Keratinocyte (primary cell): ENCODE measurements around the gene CYP19A1. TPM values are rescaled to one million over a fixed set of nuclear protein-coding genes. Genes with fewer than 3 reads are reported as not detected.

Experiments
- DNase-seq: peaks from one replicate; pipeline ENCODE4 v3.0.0-alpha.2; 2011; ENCODE audit warnings: low read depth, missing footprints, low spot score
- FAIRE-seq: peaks from 2 replicates; lab custom pipeline; 2011; peaks lifted over from hg19 to GRCh38; lab: Jason Lieb, UNC
- H2AFZ ChIP-seq: 2 replicates; pipeline ENCODE4 v1.6.0; 2012; ENCODE audit warnings: low read length, control low read depth, inconsistent platforms; ENCODE audit not compliant: control insufficient read depth
- H3K27ac ChIP-seq: 2 replicates; pipeline ENCODE4 v1.5.1; 2011; ENCODE audit warnings: low read length; ENCODE audit not compliant: control insufficient read depth, insufficient read depth
- H3K27me3 ChIP-seq: 3 replicates; pipeline ENCODE4 v1.6.0; 2011; ENCODE audit warnings: low read length; ENCODE audit not compliant: control insufficient read depth, insufficient read depth; ENCODE audit errors: extremely low read depth
- H3K36me3 ChIP-seq, 2 experiments: 2 replicates in 1 of 2; 3 replicates in 1 of 2; pipeline ENCODE4 v1.5.1; 2011; ENCODE audit warnings: low read length in 2 of 2, mild to moderate bottlenecking in 1 of 2; ENCODE audit not compliant: control insufficient read depth in 2 of 2, insufficient read depth in 2 of 2; ENCODE audit errors: extremely low read depth in 1 of 2
- H3K4me1 ChIP-seq: 3 replicates; pipeline ENCODE4 v1.5.1; 2011; ENCODE audit warnings: low read length; ENCODE audit not compliant: control insufficient read depth, insufficient read depth; ENCODE audit errors: extremely low read depth
- H3K4me2 ChIP-seq: 3 replicates; pipeline ENCODE4 v1.6.0; 2011; ENCODE audit warnings: low read depth, low read length; ENCODE audit not compliant: control insufficient read depth, insufficient read depth; ENCODE audit errors: extremely low read depth
- H3K4me3 ChIP-seq, 3 experiments: fragments of 200-600 bp in 1 of 3; sonication (generic) in 1 of 3; 2 replicates in 2 of 3; 3 replicates in 1 of 3; pipeline ENCODE4 v1.5.1; 2011 to 2016; ENCODE audit warnings: low read length in 3 of 3, mild to moderate bottlenecking in 3 of 3, control low read depth in 2 of 3, inconsistent platforms in 1 of 3, low read depth in 1 of 3, mixed read lengths in 1 of 3, mixed run types in 1 of 3, moderate library complexity in 1 of 3; ENCODE audit not compliant: control insufficient read depth in 2 of 3, insufficient read depth in 2 of 3; ENCODE audit errors: extremely low read depth in 1 of 3
- H3K79me2 ChIP-seq: 2 replicates; pipeline ENCODE4 v1.6.0; 2012; ENCODE audit warnings: low read length; ENCODE audit not compliant: control insufficient read depth, insufficient read depth
- H3K9ac ChIP-seq: 3 replicates; pipeline ENCODE4 v1.6.0; 2011; ENCODE audit warnings: low read length; ENCODE audit not compliant: control insufficient read depth, insufficient read depth; ENCODE audit errors: extremely low read depth
- H3K9me1 ChIP-seq: 3 replicates; pipeline ENCODE4 v1.6.0; 2011; ENCODE audit warnings: low read length; ENCODE audit not compliant: control insufficient read depth, insufficient read depth; ENCODE audit errors: extremely low read depth
- H3K9me3 ChIP-seq: 2 replicates; pipeline ENCODE4 v1.5.1; 2012; ENCODE audit warnings: low read depth, low read length; ENCODE audit not compliant: control insufficient read depth
- H4K20me1 ChIP-seq: 3 replicates; pipeline ENCODE4 v1.6.0; 2011; ENCODE audit warnings: low read length; ENCODE audit not compliant: control insufficient read depth, insufficient read depth; ENCODE audit errors: extremely low read depth
- CTCF ChIP-seq, 3 experiments: IDR thresholded peaks in 1 of 3; conservative IDR thresholded peaks in 1 of 3; optimal IDR thresholded peaks in 1 of 3; 2 replicates in 2 of 3; 3 replicates in 1 of 3; pipeline versions ENCODE3 to v1.5.1; 2011; ENCODE audit warnings: low read length in 3 of 3, mild to moderate bottlenecking in 3 of 3, moderate library complexity in 2 of 3, control low read depth in 1 of 3, inconsistent platforms in 1 of 3; ENCODE audit not compliant: insufficient read depth in 2 of 3; ENCODE audit errors: extremely low read depth in 1 of 3
- EZH2 ChIP-seq: IDR thresholded peaks from one replicate; pipeline ENCODE4 v1.6.1; 2012; ENCODE audit warnings: inconsistent platforms, mild to moderate bottlenecking, low read length, moderate library complexity
- dilution Hi-C: fragments of 300-500 bp; cut with MboI; formaldehyde crosslinking; loops from one replicate; pipeline ENCODE4 v1.7.0; 2020; ENCODE audit warnings: low sequenced_read_pairs; ENCODE audit not compliant: extremely low pct_ligation_motif_present
- polyA plus RNA-seq, 5 experiments: library from polyadenylated mRNA; depleted of rRNA in 3 of 5; stranded (reverse) in 3 of 5; stranded (forward) in 1 of 5; unstranded in 1 of 5; fragments of >200 nt; gene quantifications; 1 replicate in 1 of 5; 2 replicates in 3 of 5; 3 replicates in 1 of 5; pipeline versions ENCODE4 v1.2.1 to v1.2.3, GENCODE V29; 2011 to 2012; ENCODE audit warnings: missing spikeins in 2 of 5, low read depth in 1 of 5, low replicate concordance in 1 of 5

The CYP19A1 gene
- polyA plus RNA-seq, 1 donor (not counting 4 experiments of a cell fraction or from before 2014, with no cell fraction given), result not detected

- no peak for DNase-seq
- no peak for TF ChIP-seq CTCF (optimal IDR thresholded peaks at IDR 0.05 in 1 of 3, IDR thresholded peaks at IDR 0.05 in 1 of 3, conservative IDR thresholded peaks at IDR 0.05 in 1 of 3; ENCODE audit: extremely low read depth in 1 of 3, insufficient read depth in 2 of 3, low read length in 3 of 3)
- no peak for TF ChIP-seq EZH2
- no peaks in the 10 kb centered on the region for H3K36me3 ChIP-seq
- FAIRE-seq, result no peak
- H3K9me3 ChIP-seq, result no peaks in the 10 kb centered on the region
- peaks cover 6% of the 10 kb centered on the region for H3K4me1 ChIP-seq
- H3K9me1 ChIP-seq, result no peaks in the 10 kb centered on the region
- H4K20me1 ChIP-seq, result no peaks in the 10 kb centered on the region
- no peaks in the 10 kb centered on the region for H3K27me3 ChIP-seq
- no peak overlapping the region for H3K4me2 ChIP-seq
- H3K79me2 ChIP-seq, result no peaks in the 10 kb centered on the region
- H3K4me3 ChIP-seq, result no peak overlapping the region
- no peak overlapping the region for H2AFZ ChIP-seq
- H3K9ac ChIP-seq, result no peak overlapping the region
- H3K27ac ChIP-seq, result no peak overlapping the region
- dilution Hi-C loops, result no loop called here
These were observed 30.6 kb downstream of the CYP19A1 start for GRCh38 chr15:51307811-51308210.

- no peak overlapping the region for H3K27ac ChIP-seq
These were observed 31.1 kb downstream of the CYP19A1 start for GRCh38 chr15:51307325-51307724.

More at GRCh38 chr15:51307325-51307724, 31.1 kb downstream of the CYP19A1 start:
- H3K9me1 ChIP-seq, result no peaks in the 10 kb centered on the region
- DNase-seq, result no peak
- H3K4me1 ChIP-seq, result peaks cover under 1% of the 10 kb centered on the region
- TF ChIP-seq EZH2, result no peak
- TF ChIP-seq CTCF (optimal IDR thresholded peaks at IDR 0.05 in 1 of 3, IDR thresholded peaks at IDR 0.05 in 1 of 3, conservative IDR thresholded peaks at IDR 0.05 in 1 of 3; ENCODE audit: extremely low read depth in 1 of 3, insufficient read depth in 2 of 3, low read length in 3 of 3), result no peak
- no peaks in the 10 kb centered on the region for H3K79me2 ChIP-seq
- no peak overlapping the region for H3K4me2 ChIP-seq
- H3K9me3 ChIP-seq, result no peaks in the 10 kb centered on the region
- dilution Hi-C loops, result no loop called here
- no peaks in the 10 kb centered on the region for H3K36me3 ChIP-seq
- no peak overlapping the region for H2AFZ ChIP-seq
- no peak overlapping the region for H3K9ac ChIP-seq
- no peak for FAIRE-seq
- H4K20me1 ChIP-seq, result no peaks in the 10 kb centered on the region
- H3K4me3 ChIP-seq, result no peak overlapping the region
- no peaks in the 10 kb centered on the region for H3K27me3 ChIP-seq
